Retina (tissue), 1 donor: Measurements from ENCODE around the gene ANO3.
"Not testable (repeated sequence)": the region's sequence is repeated elsewhere in the genome, so short reads cannot be mapped to it uniquely, and the experiment has no call there.

Source experiments
- DNase-seq: peaks from one replicate; pipeline ENCODE4 v3.0.0-alpha.2; 2016

ANO3 gene

DNA sequence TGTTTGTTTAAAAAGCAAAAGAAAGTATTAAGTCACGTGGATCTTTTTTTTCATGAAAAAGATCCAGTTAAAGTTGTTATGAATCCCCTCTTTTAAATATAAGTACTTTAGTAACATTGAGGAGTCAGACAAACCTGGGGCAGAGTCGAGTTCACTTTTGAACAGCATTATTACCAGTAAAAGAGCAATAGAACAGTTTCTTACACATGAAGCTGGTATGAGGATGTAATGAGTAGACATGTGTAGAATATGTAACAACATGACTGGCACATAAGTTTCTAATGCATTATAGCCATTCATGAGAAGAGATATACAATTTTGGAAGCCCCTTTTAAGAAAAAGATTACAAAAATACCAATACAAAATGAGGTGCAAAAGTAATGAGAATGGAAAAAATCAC lies 247.8 kb downstream of the ANO3 start:
- DNase-seq: no peak

DNA sequence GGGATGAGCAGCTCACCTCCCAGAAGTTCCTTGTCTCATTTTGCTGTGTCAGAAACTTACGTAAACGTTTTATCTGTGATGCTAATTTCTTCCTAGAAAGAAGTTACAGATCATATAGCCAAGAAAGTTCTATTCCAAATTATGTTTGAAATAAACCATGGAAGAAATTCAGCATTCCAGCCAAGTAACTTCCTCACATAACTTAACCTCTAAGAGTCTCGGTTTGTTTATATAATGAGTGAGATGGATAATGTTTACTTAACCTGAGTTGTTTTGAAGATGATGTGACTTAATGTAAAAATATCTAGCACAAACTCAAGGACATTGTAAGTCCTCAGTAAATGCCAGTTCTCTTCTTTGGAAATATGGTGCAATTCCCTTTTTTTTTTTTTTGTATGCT lies 249.0 kb downstream of the ANO3 start:
- DNase-seq: no peak

DNA sequence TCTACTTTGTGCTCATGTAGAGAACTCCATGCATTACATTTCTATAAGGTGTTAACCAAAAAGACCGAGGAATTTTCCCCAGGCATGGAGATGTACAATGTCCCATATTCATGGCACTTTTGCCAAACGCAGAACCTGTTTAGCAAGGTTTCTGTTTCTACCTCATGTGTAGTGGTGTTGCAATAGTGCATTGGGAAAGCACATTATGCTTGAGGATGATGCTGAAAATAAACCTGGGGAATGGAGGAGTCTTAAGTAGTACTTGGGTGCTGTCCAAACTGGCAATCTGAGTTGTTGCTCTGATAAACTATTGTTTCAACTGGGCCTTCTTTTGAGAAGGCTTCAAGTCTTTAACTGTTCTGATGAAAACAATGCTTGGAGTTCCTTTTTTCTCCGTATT lies 251.6 kb downstream of the ANO3 start:
- DNase-seq: no peak

DNA sequence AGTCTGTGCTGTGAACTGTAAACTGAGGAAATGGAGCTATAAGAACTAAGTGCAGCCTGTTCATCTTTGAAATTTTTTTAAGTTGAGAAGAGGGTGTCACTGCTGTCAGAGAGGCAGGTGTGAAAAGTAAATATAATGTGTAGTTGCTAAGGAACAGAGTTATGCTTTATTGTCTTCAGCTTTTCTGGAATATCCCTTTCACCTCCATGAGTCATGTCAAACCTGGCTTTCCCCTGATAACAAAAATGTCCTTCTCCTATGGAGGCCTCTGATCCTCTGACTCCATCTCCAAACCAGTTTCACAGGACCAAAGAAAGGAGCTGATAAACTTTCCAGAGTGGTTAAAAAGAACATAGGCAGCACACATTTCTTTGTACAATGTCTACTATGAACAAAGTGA lies 252.9 kb downstream of the ANO3 start:
- no peak for DNase-seq

DNA sequence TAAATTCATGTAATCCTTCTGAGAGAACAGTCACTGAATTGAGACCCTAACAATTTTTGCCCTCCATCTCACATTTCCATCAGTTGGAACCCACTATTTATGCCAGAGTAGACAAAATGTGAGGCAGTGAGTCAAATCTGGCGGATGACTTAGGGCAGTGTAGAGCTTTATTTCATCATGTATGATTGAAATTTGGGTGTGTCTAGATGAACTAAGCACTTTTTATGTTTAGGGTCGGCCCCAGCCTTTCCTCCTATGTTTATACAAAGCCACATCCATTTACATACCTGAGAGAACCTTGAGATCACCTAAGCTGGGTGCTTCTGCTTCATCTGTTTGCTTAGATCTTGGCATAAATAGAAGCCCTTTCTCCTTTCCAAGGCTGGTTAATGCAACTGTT lies 255.1 kb downstream of the ANO3 start:
- no peak for DNase-seq

DNA sequence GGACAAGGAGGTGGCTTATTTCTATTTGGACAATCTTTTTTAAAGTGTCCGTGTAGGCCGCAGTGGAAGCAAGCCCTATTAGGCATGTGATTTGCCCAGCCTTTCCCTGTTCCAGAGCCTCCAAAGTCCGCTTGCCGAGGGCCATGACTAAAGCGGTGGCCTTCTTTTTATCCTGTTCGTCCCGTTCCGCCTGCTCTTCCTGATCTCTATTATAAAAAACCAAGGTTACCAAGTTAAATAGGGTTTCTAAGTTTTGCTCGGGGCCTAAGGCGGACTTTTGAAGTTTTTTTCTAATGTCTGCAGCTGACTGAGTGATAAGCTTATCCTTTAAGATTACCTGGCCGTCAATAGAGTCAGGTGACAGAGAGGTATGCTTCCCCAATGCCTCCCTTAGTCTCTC lies 261.8 kb downstream of the ANO3 start:
- DNase-seq: no peak

DNA sequence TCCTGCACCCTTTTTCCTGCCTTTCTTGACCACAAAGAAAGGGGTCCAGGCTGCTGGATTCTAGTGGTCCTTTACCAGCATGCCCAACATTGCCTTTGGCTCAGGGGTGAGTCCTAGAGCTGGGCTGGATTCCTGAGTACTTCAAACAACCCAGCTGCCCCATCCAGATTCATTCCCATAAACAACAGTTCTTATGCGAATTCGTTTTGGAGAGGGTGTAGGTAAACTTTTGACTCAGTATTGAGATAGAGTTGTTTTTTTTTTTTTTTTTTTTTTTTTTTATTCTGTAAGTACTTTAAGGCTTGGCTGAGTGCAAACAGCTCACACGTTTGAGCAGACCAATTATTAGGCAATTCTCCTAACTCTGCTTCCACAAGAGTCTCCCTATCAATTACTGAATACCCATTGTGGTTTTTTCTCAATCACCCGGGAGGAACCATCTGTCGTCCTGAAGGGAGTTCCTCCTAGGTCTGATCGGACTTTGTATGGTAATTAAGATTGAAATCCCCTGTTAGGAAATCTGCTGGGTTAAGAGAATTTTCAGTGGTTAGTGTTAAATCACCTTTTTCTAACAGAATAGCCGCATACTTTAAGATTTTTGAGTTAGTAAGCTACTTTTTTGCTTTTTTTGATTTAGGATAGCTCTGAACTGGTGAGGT lies 263.4 kb downstream of the ANO3 start:
- not testable (repeated sequence) for DNase-seq

DNA sequence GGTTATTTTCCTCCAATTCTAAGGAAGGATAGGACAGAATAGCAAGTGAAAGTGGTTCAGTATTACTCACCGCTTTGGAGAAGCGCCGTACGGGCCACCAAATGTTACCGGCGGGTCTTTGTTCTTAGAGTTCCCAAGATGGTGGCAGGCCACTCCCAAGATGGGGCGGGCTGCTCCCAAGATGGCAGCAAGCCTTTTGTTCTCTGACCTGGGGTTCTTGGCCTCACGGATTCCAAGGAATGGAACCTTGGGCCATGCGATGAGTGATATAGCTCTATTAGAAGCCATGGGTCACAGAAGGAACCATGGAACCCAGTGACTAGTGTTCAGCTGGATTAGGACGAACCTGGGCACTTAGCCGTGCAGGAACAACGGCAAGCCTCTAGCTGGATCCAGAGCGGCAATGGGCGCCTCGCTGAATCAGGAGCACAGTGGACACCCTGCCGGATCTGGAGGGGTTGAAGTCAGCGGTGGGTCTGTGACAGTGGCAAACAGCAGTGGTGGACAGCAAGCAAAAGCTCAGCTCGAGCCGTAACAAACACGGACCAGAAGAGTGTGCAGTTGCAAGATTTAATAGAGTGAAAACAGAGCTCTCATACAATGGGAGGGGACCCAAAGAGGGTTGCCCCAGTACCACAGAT lies 265.2 kb downstream of the ANO3 start:
- not testable (repeated sequence) for DNase-seq

DNA sequence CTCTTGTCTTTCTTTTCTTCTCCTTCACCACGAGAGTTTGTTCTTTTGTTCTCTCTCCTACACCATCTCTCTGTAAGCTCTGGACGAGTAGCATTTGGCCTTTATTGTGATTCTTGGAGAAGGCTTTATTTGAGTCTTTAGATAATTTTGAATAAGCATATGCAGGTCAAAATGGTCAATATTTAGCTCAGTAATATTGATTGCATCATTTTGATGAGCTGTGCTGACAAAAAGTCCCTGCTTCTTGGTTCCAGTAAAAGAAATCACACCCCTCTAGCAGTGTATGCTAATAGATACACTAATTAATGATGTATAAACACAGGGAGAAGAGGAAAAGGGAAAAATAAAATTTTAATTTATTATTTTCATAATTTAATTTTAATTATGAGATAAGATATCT lies 266.0 kb downstream of the ANO3 start:
- DNase-seq: no peak

DNA sequence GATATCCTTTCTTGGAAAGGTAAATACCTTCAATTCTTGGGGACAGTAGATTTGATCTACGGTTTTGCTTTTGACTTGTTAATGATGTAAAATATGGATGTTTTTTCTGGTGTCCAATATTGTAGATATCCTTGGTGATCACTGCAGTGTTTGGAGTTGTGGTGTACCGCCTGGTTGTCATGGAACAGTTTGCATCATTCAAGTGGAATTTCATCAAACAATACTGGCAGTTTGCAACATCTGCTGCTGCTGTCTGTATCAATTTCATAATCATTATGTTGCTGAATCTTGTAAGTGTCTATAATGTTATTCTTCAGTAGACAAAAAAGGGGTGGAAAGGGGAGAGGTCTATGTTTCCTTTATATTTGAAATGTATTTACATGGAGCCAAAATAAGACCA lies 267.5 kb downstream of the ANO3 start:
- DNase-seq: no peak

DNA sequence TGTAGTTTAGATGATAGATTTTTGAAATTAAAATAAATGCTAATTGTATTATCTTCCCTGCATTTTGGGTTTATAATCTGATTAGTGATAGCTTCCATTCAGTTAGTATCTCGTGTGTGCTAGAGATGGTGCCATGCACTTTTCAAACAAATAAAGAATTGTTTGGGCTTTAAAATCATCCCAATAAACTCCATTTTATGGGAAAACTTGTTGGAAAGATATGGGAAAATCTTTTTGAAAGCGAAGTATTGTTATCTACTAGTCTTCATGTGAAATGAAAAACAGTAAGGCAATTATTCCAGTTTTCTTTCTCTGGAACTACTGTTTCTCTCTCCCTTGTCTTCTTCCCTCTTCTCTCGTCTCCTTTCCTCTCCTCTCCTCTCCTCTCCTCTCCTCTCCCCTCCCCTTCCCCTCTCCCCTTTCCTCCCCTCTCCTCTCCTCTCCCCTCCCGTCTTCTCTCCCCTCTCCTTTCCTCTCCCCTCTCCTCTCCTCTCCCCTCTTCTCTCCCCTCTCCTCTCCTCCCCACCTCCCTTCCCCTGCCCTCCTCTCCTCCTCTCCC lies 268.0 kb downstream of the ANO3 start:
- no peak for DNase-seq

DNA sequence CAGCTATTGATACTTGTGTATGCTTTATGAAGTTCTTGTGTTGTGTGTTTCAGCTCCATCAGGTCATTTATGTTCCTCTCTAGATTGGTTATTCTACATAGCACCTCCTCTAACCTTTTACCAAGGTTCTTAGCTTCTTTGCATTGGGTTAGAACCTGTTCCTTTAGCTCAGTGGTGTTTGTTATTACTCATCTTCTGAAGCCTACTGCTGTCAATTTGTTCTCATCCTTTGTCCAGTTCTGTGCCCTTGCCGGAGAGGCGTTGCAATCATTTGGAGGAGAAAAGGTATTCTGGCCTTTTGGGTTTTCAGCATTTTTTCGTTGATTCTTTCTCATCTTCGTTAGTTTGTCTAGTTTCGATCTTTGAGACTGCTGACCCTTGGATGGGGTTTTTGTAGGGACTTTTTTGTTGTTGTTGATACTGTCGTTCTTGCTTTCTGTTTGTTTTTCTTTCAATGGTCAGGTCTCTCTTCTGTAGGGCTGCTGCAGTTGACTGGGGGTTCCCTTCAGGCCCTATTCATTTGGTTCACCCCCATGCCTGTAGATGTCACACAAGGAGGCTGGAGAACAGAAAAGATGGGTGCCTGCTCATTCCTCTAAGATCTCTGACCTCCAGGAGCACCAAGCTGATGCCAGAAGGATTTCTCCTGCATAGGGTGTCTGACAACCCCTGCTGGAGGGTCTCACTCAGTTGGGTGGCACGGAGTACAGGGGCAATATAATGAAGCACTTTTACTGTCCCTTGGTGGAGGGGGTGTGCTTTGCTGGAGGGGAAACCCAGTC lies 276.0 kb downstream of the ANO3 start:
- DNase-seq: no peak

DNA sequence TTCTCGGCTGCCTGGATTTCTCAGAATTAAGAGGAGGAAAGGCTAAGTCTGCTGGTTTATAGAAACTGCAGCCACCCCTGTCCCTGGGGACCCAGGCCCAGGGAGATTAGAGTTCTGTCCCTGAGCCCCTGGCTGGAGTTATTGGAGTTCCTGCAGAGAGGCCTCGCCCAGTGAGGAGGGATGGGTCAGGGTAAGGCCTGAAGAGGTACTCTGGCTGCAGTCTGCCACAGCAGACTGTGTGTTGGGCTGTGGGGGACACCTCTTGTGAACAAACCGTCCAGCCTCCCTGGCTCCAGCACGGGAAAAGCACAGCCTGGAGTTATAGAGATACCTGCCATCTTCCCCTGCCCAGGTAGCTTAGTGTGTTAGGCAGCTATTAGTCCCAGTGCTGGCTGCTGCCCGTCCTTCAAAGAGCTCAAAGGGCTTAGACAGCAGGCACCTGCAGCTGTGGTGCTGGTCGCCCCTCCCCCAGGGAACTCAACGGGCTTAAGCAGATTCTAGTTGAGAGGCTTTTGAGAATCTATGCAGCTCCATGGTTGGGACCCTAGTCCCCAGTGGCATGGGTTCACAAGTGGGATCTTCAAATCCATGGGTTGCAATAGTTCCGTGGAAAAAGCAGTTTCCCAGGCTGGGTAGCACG lies 276.7 kb downstream of the ANO3 start:
- DNase-seq: no peak

DNA sequence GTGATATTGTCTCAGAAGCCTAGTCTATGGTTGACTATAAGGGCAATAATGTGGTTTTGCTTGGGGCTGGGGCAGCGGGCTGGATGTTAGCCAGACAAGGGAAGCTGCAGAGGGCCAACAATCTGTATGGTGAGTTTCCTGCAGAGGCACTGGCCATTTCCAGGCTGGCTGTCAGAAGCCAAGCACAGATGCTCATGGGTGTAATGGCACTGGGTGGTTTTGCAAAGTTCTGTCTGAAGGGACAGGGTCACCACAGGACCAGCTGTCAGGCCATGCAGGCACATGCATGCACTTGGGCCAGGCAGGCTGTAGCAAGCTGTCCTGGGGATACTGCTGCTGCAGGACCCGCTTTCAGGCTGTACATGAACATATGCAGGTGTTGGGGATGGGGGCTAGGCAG lies 281.8 kb downstream of the ANO3 start:
- no peak for DNase-seq

DNA sequence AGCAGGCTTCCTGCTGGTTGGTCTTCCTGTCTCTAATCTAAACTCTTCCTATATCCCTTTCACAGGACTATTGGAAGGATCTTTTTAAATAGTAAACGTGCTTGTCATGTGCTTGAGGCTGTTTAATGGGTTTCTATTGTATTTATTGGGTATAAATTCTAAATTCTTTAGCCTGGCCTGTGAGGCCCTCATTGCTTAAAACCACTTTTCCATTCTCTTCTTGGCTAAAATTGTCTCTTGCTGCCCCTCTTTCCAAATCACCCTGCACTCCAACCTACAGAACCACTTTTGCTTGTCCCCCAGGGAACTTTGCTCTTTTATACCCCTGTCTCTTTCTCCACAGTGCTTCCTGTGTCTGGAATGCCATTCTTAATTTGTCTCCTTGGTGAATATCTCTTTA lies 286.5 kb downstream of the ANO3 start:
- no peak for DNase-seq

DNA sequence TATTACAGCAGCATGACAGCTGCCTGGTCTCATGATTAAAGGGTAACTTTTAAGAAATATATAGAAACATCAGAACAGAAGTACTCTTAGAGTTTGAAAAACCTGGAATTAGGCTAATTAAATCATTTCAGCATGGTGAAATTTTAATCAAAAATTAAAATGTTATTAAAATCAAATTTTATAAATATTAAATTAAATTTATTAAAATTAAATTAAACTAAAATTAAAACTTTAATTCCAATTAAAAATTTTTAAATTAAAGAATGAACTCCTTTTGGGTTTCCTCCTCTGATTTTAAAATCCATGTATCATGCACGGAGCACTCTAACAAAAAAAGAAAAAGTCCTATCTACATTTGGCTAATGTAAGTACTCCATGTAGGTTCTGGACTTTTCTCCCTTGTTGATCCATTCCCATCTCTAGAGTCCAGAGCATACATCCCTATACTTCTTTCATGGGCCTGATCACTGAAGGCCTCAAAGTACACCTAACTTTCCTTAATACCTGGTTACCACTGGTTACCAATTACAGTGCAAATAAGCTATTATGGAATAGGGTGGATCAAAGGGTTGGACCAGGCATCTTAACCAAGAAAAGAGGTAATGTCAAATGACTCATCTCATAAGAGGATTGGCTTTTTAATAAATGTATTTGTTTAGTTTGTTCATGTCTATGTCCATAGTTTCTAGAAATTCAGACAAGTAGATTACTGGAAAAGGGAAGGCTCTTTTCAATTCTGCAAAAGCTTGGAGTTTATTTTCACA lies 288.5 kb downstream of the ANO3 start:
- no peak for DNase-seq

DNA sequence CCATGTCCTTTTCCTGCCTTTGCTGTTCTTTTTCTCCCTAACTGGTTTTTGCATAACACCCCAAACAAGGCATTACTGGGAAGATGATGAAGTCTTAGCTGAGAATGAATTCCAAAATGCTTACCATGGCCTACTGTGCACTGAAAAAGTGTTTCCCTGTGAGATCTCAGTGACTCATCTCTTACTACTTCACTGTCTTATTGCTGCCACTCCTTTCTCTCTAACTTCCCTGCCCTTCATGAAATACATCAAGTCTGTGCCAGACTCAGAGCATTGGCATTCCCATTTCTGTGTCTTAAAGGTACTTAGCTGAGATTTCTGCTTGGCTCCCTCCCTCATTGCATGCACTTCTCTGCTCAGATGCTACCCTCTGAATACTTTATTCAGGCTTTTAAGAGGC lies 289.2 kb downstream of the ANO3 start:
- DNase-seq: no peak

DNA sequence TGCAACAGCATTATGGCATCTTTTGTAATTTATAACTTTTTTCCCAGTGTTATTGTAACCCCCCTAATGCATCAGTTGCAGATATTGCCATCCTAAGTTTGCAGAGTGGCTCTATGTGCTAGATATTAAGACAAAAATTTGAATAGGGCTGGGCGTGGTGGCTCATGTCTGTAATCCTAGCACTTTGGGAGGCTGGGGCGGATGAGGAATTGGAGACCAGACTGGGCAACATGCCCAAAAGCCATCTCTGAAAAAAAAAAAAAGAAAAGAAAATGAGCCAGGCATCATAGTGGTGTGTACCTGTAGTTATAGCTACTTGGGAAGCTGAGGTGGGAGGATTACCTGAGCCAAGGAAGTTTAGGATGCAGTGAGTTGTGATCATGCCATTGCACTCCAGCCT lies 290.3 kb downstream of the ANO3 start:
- DNase-seq: no peak

DNA sequence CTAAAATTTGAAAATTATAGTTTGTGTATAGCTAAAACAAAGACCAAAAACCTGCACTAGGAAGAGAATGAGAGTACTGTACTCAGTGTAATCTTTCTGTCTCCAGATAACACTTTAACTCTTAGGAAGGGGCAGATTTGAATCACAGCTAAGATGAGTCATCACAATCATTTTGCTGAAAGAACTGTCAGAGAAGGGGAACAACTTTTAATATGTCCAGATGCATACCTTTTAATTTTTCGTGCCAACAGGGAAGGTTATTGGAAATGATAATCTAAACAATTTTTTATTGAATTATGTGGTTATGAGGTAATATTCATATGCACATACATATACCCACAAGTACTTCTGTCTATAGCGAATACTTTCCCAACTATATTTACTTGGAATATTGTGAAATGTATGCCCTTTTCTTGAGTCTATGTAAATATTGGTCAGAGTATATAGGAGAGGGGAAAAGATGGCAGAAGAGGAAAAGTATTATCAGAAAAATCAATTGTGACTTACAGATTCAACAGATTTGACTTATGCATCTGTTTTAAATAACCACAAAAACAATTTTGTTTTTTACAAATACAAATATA lies 291.2 kb downstream of the ANO3 start:
- DNase-seq: no peak

DNA sequence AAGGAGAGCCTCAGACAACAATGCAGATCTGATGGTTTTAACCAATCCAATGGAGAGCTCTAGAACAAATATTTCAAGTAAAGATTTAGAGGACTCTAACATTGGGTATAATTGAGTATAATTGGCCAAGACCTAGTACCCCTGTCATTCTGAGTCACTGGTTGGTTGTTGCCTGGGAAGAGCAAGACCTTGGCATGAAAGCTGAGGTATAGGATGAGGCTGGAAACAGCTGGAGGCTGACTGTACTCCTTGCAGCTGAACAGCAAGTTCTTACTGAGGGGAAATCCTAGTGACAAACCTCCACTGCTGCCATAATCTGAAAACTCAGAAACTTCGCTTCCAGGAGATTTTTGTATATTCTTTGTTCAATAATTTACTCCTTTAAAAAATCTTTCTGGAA lies 294.4 kb downstream of the ANO3 start:
- no peak for DNase-seq

DNA sequence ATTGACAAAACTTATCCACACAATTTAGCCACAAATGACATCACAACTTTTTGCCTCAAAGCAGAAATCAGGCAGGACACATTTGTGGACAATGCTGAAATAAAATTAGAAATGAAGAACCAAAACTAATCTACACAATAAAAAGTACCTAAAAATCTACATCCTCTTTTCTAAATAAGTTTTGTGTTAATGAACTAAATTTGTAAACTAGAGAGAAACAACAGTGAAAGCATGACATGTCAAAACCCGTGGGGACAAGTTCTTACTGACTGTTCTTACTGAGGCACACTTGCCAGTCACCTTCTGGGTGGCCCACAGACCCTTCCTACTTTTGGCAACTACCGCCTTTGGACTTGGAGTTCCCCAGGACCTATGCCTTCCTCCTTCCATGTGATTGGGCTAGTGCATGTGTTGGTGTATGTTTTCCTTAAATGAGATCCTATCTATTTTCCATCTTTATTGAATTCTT lies 300.8 kb downstream of the ANO3 start:
- DNase-seq: no peak

DNA sequence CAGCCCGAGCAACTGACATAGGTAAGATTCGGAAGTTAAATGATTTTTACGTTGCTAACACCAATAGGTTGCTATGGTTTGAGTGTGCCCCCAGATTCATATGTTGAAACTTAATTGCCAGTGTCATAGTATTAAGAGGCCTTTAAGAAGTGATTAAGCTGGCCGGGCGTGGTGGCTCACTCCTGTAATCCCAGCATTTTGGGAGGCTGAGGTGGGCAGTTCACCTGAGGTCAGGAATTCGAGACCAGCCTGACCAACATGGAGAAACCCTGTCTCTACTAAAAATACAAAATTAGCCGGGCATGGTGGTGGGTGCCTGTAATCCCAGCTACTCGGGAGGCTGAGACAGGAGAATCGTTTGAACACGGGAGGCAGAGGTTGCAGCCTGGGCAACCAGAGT lies 311.4 kb downstream of the ANO3 start:
- DNase-seq: not testable (repeated sequence)
